NCI-H526 (cell line): ENCODE data around the gene RNF34.

Experiments
- DNase-seq, 2 experiments: peaks; one replicate each; lab custom pipeline; 2025; lab: John Stamatoyannopoulos, UW

Gene RNF34

DNA sequence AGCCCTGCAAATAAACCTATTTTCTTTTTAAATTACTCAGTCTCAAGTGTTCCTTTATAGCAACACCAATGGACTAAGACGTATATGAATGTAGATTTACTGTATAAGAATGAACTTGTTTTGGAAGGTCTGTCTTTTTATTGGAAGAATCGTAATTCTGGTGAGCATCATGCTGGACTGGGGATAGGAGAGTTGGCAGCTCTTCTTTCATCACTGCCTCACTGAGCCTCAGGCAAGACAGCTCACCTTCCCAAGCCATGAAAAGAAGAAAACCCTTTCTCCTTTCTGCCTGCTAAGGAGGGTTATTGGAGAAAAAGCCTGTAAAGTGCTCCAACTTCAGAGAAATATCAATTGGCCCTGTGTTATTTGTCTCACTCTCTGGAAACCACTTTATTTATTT is 9.1 kb upstream of the RNF34 start:
- no peak for DNase-seq

DNA sequence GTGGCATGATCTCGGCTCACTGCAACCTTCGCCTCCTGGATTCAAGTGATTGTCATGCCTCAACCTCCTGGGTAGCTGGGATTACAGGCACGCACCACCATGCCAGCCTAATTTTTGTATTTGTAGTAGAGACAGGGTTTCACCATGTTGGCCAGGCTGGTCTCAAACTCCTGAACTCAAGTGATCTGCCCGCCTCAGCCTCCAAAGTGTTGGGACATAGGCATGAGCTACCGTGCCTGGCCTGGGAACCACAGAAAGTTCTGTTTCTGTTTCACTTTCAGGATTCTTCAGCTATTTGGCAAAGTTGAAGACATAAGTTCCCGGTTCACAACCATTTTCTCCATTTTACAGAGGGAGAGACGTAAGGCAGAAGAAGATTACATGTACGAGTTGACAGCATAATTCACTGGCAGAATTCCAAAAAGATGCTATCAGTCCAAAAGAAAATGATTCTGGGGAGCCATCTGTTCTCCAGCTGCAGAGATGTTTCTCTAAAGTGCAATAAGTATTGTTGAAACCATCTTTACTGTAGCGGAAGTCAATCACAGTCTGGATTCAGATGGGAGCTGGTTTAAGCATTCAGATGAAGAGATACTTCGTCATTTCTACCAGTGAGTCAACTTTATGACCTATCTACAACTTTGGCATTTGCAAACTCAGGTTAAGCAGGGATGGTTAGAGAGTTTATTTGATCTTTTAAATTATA is 8.1 kb upstream of the RNF34 start:
- DNase-seq, result no peak

- DNase-seq, result no peak
These were observed 7.6 kb upstream of the RNF34 start for GRCh38 chr12:121392325-121392716.

DNA sequence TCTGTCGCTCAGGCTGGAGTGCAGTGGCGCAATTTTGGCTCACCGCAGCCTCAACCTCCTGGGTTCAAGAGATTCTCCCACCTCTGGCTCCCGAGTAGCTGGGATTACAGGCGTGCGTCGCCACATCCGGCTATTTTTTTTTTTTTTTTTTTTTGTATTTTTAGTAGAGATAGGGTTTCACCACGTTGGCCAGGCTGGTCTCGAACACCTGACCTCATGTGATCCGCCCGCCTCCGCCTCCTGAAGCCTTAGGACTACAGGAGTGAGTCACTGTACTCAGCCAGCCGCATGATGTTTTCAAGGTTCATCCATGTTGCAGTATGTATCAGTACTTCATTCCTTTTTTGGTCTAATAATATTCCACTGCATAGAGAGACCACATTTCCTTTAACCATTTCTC is 2.4 kb upstream of the RNF34 start:
- DNase-seq, result no peak

DNA sequence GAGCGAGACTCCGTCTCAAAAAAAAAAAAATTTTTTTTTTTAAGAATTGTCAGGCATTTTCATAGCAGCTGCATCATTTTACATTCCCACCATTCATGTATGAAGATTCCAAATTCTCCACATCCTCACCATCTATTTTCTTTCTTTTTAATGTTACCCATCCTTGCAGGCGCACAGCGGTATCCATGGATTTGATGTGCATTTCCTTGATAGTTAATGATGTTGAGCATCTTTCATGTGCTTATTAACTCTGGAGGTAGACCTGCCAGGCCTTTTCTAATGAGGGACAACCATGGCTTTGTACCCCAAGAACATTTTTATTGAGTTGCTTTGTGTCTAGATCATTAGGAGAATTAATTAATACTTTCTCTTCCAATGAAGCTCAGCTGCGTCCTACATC is 1.6 kb upstream of the RNF34 start:
- no peak for DNase-seq

DNA sequence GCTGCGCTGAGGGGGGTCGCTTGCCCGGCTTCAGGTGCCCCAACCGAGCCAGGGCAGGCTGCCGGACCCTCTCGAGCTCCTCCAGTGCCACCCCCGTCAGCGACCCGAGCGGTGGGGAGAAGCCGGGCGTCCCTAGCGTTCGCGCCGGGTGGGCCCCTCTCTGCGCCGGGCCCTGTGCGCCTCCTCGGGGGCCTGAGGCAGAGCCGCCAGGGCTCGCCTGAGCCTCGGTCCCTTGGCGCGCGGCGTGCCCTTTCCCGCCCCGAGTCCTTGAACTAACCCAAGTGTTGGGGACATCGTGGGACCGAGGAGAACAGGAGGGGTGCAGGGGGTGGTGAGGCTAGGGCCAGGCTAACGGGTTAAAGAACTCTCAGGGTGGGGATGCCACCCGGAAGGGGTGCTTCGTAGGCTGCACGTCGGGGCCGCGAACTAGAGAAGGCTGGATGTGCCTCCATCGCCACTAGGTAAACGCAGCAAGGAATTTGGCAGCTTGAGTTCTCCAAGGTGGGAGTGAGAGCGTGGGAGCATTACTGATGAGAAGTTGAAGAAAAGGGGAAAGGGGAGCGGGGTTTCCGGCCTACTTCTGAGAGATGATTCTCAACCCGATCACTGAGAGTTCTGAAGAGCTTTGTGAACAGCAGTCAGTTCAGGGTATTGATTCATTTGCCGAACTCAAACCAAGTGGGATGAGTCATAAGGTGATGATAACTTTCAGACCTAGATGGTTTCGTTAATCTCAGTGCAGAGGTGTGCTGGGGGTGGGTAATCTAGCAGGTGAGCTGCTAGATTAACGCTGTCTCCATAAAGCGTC is 618 bp downstream of the RNF34 start:
- DNase-seq, result peak in 1 of 2 experiments; percentile 54

- DNase-seq, result no peak
These were observed 3.8 kb downstream of the RNF34 start for GRCh38 chr12:121403721-121404120.

DNA sequence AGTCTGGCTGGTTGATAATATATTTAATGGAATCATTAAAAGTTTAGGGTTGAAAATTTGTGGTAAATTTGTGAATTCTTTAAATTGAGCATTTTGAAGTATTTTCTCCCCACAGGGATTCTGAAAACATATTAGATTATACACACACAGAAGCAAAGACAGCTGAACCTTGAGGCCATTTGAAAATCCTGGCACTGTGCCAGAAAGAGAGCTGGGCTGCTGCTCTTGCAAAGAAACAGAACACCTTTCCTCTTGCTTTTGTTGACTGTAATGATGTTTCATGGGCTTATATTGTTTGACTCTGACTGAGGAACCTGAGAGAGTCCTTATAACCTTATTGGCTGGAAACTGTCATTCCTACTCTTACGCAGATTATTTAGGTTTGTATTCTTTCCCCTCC is 4.8 kb downstream of the RNF34 start:
- DNase-seq, result peak in 1 of 2 experiments; percentile 36

DNA sequence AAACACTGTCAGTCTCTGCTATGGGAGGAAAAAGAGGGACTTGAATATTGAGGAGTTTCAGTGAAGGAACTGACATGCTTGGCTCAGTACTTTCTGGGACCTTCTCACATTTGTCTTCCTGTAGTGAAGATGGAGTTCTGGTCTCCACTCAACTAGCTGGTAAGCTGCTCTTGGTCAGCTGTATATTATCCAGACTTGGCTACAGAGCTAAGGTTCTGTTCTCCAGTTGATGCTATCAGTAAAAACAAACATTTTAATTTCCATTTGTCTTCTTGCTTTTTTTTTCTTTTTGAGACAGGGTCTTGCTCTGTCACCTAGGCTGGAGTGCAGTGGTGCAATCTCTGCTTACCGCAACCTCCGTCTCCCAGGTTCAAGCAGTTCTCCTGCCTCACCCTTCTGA is 5.3 kb downstream of the RNF34 start:
- DNase-seq, result no peak

DNA sequence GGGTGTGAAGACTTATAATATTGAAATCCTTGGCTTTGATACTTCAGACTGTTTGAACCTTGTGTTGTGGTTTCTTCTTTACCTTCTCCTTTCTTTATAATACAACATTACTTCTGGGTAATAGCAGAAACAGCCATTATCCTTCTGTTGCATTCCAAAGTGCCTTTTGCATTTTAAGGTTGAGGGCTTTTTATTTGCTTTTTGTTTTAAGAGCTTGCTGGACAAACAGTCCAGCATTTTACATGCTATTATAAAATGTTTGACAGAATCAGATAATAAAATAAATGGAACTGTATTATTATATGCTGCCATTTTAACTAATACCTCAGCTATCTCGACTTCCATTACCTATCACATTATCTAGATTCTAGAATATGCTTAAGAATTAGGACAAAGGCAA is 14.0 kb downstream of the RNF34 start:
- no peak for DNase-seq

DNA sequence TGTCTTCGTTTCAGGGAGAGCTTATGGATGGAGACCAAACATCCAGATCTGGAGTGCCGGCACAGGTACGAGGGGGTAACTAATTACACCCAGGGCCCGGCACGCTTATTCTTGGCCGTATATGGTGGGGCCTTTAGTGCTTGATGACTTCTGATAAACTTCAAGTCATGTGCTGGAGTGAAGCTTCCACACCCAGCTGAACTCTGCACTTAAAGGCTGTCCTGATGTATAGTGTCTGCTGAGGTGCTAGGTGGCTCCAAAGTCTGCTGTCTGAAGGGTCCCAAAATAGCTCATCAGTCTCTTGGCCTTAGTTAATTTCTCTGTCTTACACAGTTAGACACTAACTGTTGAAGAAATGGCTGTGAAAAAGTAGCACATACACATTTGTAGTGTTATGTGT is 17.9 kb downstream of the RNF34 start:
- DNase-seq, result no peak

DNA sequence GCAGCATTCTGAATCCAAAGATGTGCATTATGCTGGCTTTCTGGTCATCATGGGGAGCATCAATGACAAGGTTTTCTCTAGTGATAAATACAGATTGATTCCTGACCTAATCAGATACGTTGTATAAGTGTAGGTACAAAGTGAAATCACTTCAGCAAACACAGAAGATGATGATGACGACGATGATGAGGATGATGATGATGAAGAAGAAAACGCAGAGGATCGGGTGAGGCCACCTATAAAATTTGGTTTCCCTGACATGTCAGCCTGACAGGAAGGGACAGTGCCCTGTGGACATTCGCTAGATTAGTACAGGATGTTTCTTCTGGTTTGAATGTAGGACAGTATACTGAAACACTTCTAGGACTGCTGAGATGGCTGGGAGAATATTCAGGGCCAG is 20.2 kb downstream of the RNF34 start:
- DNase-seq, result no peak

DNA sequence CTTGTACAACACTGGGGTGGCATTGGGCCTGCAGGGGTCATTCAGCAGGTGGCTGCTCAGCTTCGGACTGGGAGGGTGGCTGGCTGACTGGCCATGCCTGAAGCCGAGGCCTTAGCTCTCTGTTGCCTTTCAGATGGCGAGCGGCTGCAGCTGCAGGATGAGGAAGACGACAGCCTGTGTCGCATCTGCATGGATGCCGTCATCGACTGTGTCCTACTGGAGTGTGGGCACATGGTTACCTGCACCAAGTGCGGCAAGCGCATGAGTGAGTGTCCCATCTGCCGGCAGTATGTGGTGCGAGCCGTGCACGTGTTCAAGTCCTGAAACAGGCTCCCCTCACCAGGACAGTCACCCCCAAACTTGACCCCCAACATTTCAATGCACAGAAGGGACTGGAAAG is 23.3 kb downstream of the RNF34 start:
- DNase-seq, result no peak

DNA sequence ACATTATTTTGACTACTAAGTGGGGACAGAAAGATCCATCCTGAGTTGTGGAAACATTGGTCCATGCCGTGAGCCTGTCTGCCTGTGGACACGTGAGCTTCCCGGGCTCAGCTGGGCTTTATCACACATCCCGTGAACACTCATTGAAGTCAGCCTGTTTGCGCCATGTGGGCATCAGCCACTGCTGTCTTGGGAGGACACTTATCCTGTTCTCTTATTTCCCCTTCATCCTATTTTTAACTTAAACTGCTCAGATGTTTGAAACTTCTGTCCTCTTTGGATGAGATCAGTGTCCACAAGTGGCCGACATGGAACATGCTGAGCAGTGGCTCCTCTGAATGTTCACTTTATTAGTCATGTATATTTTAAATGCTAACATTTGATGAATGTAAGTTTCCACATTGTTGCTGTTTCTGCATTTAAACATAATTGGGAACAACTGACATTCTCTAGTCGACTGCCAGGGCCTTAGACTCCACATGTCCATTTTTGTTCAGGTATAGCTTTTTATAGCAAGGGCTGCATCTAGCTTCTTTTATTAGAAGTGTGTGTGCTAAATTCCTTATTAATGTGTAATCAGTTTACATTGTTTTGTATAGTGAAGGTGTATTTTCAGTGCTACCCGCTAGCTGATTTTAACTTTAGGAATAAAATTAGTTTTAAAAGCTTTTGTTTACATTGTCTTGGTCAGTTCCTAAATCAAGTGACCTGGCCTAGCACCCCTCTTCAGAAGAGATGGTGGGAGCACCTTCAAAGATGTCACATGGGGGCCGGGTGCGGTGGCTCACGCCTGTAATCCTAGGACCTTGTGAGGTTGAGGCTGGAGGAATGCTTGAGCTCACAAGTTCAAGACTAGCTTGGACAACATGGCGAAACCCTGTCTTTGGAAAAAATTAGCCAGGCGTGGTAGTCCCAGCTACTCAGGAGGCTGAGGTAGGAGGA is 24.0 kb downstream of the RNF34 start:
- no peak for DNase-seq

- DNase-seq, result no peak
These were observed 24.7 kb downstream of the RNF34 start for GRCh38 chr12:121424624-121424975.

DNA sequence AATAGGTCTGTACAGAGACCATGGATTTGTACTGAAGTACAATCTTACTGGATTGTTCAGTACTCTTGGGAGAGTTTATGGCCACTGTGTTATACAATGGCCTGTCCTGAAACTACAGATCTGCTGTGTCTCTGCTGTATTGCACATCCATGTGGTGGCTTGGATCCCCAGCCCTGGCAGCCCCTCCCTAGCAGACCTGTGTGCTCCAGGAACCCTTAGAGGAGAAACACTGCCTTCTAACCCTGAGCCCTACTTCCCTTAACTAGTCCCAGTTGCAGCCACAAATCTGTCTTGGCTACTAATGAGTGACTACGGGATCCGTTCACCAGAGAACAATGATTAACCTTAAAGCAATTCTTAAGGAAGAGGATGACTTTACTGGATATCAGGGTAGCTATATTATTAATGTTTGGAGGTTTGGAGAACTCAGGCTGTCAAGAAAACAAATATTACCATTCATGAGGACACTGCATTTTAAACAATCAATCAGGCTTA is 27.7 kb downstream of the RNF34 start:
- no peak for DNase-seq

- no peak for DNase-seq
These were observed 29.0 kb downstream of the RNF34 start for GRCh38 chr12:121428883-121429282.

GRCh38 chr12:121430833-121431415 is 31.0 kb downstream of the RNF34 start:
- no peak for DNase-seq

GRCh38 chr12:121432740-121433480 is 33.0 kb downstream of the RNF34 start:
- DNase-seq, result no peak

GRCh38 chr12:121436706-121437105 is 36.8 kb downstream of the RNF34 start:
- no peak for DNase-seq

- DNase-seq, result no peak
These were observed 39.0 kb downstream of the RNF34 start for GRCh38 chr12:121438905-121439304.
